Astrocyte (in vitro differentiated cells and primary cell): Measurements from ENCODE around the gene DFFB.

Experiments
- CTCF ChIP-seq: IDR thresholded peaks from 2 replicates; pipeline ENCODE4 v1.5.1; 2011; ENCODE audit warnings: low read depth, mild to moderate bottlenecking, inconsistent platforms, low read length, moderate library complexity; ENCODE audit not compliant: insufficient read depth
- EZH2 ChIP-seq: IDR thresholded peaks from 2 replicates; pipeline ENCODE4 v1.6.1; 2012; ENCODE audit warnings: mild to moderate bottlenecking, low read length, inconsistent platforms; ENCODE audit not compliant: insufficient read depth

GRCh38 chr1:3846541-3846940 lies 10.7 kb upstream of the DFFB start:
- TF ChIP-seq CTCF (no peak), EZH2 (no peak)
